B cell (primary cell): ENCODE measurements around the gene NRF1. TPM values are rescaled to one million over a fixed set of nuclear protein-coding genes. Genes with fewer than 3 reads are reported as not detected.

Experiments
- ATAC-seq: fragments of 200-7000 bp; cut with Tn5 transposase; one replicate; pipeline ENCODE4 v1.10.0; 2021; ENCODE audit warnings: low read depth, mild to moderate bottlenecking, moderate number of reproducible peaks, moderate library complexity
- CTCF ChIA-PET: fragments of 350-600 bp; sonication (Branson Sonifier 250); formaldehyde crosslinking; loops from one replicate; lab custom pipeline; 2021; ENCODE audit warnings: antibody characterized with exemption, inconsistent platforms; lab: Charles Lee
- POLR2A ChIA-PET: fragments of 350-600 bp; sonication (Branson Sonifier 250); formaldehyde crosslinking; loops from one replicate; lab custom pipeline; 2021; ENCODE audit warnings: antibody characterized with exemption; lab: Charles Lee
- DNase-seq: peaks from one replicate; pipeline ENCODE4 v3.0.0; 2013
- H2AFZ ChIP-seq: 2 replicates; pipeline ENCODE4 v1.6.1; 2012; ENCODE audit warnings: mild to moderate bottlenecking, low read depth, low read length; ENCODE audit not compliant: insufficient read depth, poor library complexity, severe bottlenecking
- H3K27ac ChIP-seq, 2 donors: 1 replicate in 1 of 2; 2 replicates in 1 of 2; pipeline ENCODE4 v1.5.1; 2012 to 2013; ENCODE audit warnings: low read length in 2 of 2, mild to moderate bottlenecking in 2 of 2, moderate library complexity in 1 of 2
- H3K27me3 ChIP-seq, 4 experiments: fragments of 200-600 bp in 1 of 4; sonication (generic) in 1 of 4; replicated peaks in 1 of 4; 1 replicate in 2 of 4; 2 replicates in 2 of 4; pipeline versions ENCODE4 v1.6.1 to v1.7.0; 2013 to 2016; ENCODE audit warnings: low read length in 3 of 4, mild to moderate bottlenecking in 2 of 4, mixed read lengths in 1 of 4, moderate library complexity in 1 of 4; ENCODE audit not compliant: insufficient read depth in 4 of 4, control insufficient read depth in 3 of 4; ENCODE audit errors: control extremely low read depth in 1 of 4
- H3K36me3 ChIP-seq, 2 experiments: replicated peaks in 1 of 2; 1 replicate in 1 of 2; 2 replicates in 1 of 2; pipeline versions ENCODE4 v1.6.1 to v1.7.1; 2013; ENCODE audit warnings: low read length in 1 of 2; ENCODE audit not compliant: insufficient read depth in 2 of 2, control insufficient read depth in 1 of 2; ENCODE audit errors: control extremely low read depth in 1 of 2, extremely low read depth in 1 of 2
- H3K4me1 ChIP-seq, 2 donors: fragments of 200-600 bp in 1 of 2; sonication (generic) in 1 of 2; 1 replicate in 1 of 2; 2 replicates in 1 of 2; pipeline versions ENCODE4 v1.5.1 to v1.6.1; 2013 to 2017; ENCODE audit warnings: low read length in 2 of 2; ENCODE audit not compliant: control insufficient read depth in 2 of 2, insufficient read depth in 2 of 2
- H3K4me2 ChIP-seq: replicated peaks from 2 replicates; pipeline ENCODE3; 2012; ENCODE audit warnings: mild to moderate bottlenecking, low read depth, low read length; ENCODE audit not compliant: poor library complexity, severe bottlenecking
- H3K4me3 ChIP-seq, 5 experiments: fragments of 200-600 bp in 1 of 5; sonication (generic) in 1 of 5; 1 replicate in 3 of 5; 2 replicates in 2 of 5; pipeline versions ENCODE4 v1.5.1 to v1.7.0; 2011 to 2016; ENCODE audit warnings: low read length in 4 of 5, mild to moderate bottlenecking in 4 of 5, low read depth in 2 of 5, control low read depth in 1 of 5, moderate library complexity in 1 of 5; ENCODE audit not compliant: insufficient read depth in 1 of 5; ENCODE audit errors: control extremely low read depth in 1 of 5, extremely low read depth in 1 of 5
- H3K79me2 ChIP-seq: fragments of 200-600 bp; sonication (generic); one replicate; pipeline ENCODE4 v1.6.0; 2016; ENCODE audit warnings: low read length; ENCODE audit not compliant: control insufficient read depth, insufficient read depth
- H3K9ac ChIP-seq: fragments of 200-600 bp; sonication (generic); 2 replicates; pipeline ENCODE4 v1.6.1; 2017; ENCODE audit warnings: mild to moderate bottlenecking, low read length, moderate library complexity
- H3K9me3 ChIP-seq, 3 donors: one replicate each; pipeline versions ENCODE4 v1.6.1 to v1.7.1; 2013; ENCODE audit warnings: low read length in 2 of 3; ENCODE audit not compliant: control insufficient read depth in 2 of 3, insufficient read depth in 1 of 3; ENCODE audit errors: control extremely low read depth in 1 of 3
- H4K20me1 ChIP-seq: 2 replicates; pipeline ENCODE4 v1.6.0; 2012; ENCODE audit warnings: mild to moderate bottlenecking, low read length; ENCODE audit not compliant: insufficient read depth, control insufficient read depth, poor library complexity, severe bottlenecking
- H3K27ac Mint-ChIP-seq: one replicate; pipeline ENCODE4 v1.8.0; 2021; ENCODE audit warnings: mixed read lengths
- H3K27me3 Mint-ChIP-seq: one replicate; pipeline ENCODE4 v1.8.0; 2021; ENCODE audit warnings: mixed read lengths
- H3K4me1 Mint-ChIP-seq: one replicate; pipeline ENCODE4 v1.8.0; 2021; ENCODE audit warnings: mixed read lengths
- H3K4me3 Mint-ChIP-seq: one replicate; pipeline ENCODE4 v1.8.0; 2021; ENCODE audit warnings: mixed read lengths
- H3K9me3 Mint-ChIP-seq: one replicate; pipeline ENCODE4 v1.8.0; 2022; ENCODE audit warnings: mixed read lengths; ENCODE audit not compliant: insufficient read depth
- CTCF ChIP-seq: fragments of 200-600 bp; IDR thresholded peaks from one replicate; pipeline ENCODE4 v1.8.0; 2022; ENCODE audit warnings: antibody characterized with exemption, mild to moderate bottlenecking
- EZH2 ChIP-seq: IDR thresholded peaks from 2 replicates; pipeline ENCODE4 v1.6.1; 2012; ENCODE audit warnings: borderline replicate concordance, low read depth, mild to moderate bottlenecking, moderate library complexity, low read length; ENCODE audit not compliant: insufficient read depth, poor library complexity, severe bottlenecking
- WGBS: methylation state at CpG from one replicate; pipeline ENCODE4 v1.1.5; 2013; ENCODE audit warnings: missing lambda C conversion rate; ENCODE audit not compliant: insufficient coverage; 5-methylcytosine and 5-hydroxymethylcytosine counted together
- intact Hi-C: fragments of 100-400 bp; cut with micrococcal nuclease; formaldehyde crosslinking; loops from one replicate; pipeline ENCODE4 v1.10.0; 2022
- polyA plus RNA-seq: library from polyadenylated mRNA; depleted of rRNA; stranded (reverse); fragments of >200 nt; gene quantifications from 2 replicates; pipeline ENCODE4 v1.2.3, GENCODE V29; 2012
- total RNA-seq, 2 donors: library from RNA; stranded (reverse); fragments of 120-200 nt in 1 of 2; gene quantifications; 1 replicate in 1 of 2; 2 replicates in 1 of 2; pipeline versions ENCODE4 v1.2.3 to v1.2.4, GENCODE V29; 2013 to 2022

Gene NRF1
- total and polyA plus RNA-seq, 2 donors (not counting 1 experiment from before 2014, with no cell fraction given), result 19.6 to 53.0 TPM

DNA sequence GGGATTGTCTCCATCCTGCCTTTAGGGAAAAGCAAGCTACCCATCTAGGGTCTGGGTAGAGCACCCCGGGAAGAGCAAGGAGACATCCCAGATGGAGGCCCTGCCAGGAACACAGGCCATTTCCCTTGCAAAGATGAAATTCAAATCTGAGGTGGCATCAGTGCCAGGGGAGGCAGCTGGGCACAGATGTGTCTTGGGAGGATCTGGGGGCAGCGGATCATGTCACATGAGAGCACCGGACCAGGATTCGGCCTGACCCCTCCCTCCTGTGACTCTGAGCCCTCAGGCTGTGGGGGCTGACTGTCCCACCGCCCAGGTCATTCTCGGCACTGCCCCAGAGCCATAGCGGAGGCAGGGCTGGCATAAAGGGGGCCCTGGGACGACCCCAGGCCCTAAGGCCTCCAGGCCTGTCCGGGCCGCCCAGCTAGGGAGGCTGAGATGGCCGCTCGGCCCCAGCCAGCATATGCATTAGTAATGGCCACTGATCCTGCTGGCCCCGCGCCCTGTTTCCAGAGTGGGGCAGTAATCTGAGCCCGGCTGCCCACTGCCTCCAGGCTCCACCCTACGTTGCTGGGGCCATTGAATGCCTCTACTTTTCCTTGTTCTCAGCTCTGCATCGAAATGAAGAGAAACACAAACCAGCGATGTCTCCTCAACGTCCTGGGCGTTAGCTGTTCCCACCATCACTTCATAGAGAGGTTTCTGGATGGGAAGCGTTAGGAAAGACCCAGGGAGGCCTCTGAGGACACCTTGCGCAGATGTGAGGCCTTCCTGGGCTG, 192.8 kb downstream of the NRF1 start:
- TF ChIP-seq CTCF (no peak), EZH2 (no peak)
- H3K36me3 ChIP-seq, result no peaks in the 10 kb centered on the region
- ATAC-seq (no peak), DNase-seq (no peak)
- no peak overlapping the region for H3K9ac ChIP-seq
- H4K20me1 ChIP-seq, result no peaks in the 10 kb centered on the region
- Mint-ChIP-seq H3K27me3 (peaks cover 13% of the 10 kb centered on the region), H3K4me3 (no peak overlapping the region), H3K4me1 (no peaks in the 10 kb centered on the region), H3K27ac (no peak overlapping the region), H3K9me3 (no peaks in the 10 kb centered on the region)
- no peaks in the 10 kb centered on the region for H3K79me2 ChIP-seq
- POLR2A ChIA-PET, result no interaction called here
- H3K9me3 ChIP-seq, result no peaks in the 10 kb centered on the region
- no peak overlapping the region for H3K4me2 ChIP-seq
- no peak overlapping the region for H3K4me3 ChIP-seq
- WGBS, result 90% methylated on average over 22 of the region's 22 CpGs
- CTCF ChIA-PET, result no interaction called here
- no peaks in the 10 kb centered on the region for H3K27me3 ChIP-seq
- H3K27ac ChIP-seq, result no peak overlapping the region
- no peak overlapping the region for H2AFZ ChIP-seq
- intact Hi-C loops, result no loop called here
- no peaks in the 10 kb centered on the region for H3K4me1 ChIP-seq

DNA sequence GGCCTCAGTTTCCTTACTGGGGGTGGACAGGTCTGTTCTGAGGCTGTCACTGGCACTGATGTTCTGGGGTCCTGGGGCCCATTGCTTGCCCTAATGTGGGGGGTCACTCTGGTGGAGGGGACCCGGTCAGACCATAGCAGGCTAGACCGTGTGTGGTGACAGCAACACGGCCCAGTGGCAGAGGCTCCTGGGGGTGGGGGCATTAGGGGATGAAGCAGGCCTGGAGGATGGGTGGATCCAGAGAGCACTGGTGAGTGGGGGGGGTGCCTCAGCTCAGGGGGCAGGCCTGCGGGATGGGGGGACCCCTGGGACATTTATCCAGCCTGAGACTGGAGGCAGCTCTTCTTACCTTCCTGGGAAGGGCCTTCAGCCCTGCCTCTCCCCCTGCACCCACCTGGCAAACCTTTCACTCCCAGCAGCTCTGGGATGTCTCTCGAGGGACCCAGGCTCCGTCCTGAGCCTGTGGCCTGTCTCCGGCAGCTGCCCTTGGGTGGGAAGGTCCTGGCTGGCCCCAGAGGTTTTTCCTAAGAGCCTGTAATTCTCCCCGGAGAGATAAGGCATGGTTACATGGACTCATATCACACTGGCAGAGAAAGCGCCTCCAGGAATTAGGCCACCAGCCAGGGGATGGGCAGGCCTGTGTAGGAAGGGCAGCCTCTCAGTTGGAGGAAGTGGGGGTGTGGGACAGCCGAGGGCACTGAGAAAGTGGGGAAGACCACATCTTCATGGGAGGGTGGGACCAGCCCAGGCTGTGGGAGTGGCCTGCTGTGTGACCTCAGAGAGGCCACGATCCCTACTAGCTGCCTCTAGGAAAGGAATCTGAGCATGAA, 193.6 kb downstream of the NRF1 start:
- ChIA-PET POLR2A (no interaction called here), CTCF (no interaction called here)
- intact Hi-C loops, result no loop called here

More for the DNA sequence above, 193.6 kb downstream of the NRF1 start:
- H3K36me3 ChIP-seq, result no peaks in the 10 kb centered on the region
- DNase-seq (no peak), ATAC-seq (no peak)
- no peaks in the 10 kb centered on the region for H3K9me3 Mint-ChIP-seq
- no peak overlapping the region for H3K4me3 Mint-ChIP-seq
- H3K79me2 ChIP-seq, result no peaks in the 10 kb centered on the region
- 63% methylated on average over 6 of the region's 11 CpGs for WGBS
- H3K4me1 ChIP-seq, result no peaks in the 10 kb centered on the region
- H3K27me3 ChIP-seq, result no peaks in the 10 kb centered on the region
- no peak overlapping the region for H3K4me3 ChIP-seq
- H3K4me1 Mint-ChIP-seq, result no peaks in the 10 kb centered on the region
- no peaks in the 10 kb centered on the region for H4K20me1 ChIP-seq
- no peak overlapping the region for H3K9ac ChIP-seq
- no peak overlapping the region for H2AFZ ChIP-seq
- no peak overlapping the region for H3K27ac Mint-ChIP-seq
- no peak overlapping the region for H3K27ac ChIP-seq
- TF ChIP-seq CTCF (no peak), EZH2 (no peak)
- no peaks in the 10 kb centered on the region for H3K9me3 ChIP-seq
- peaks cover 13% of the 10 kb centered on the region for H3K27me3 Mint-ChIP-seq
- no peak overlapping the region for H3K4me2 ChIP-seq
